SK-N-SH (cell line): ENCODE results near the gene MT1E. TPM values are rescaled to one million over a fixed set of nuclear protein-coding genes. Genes with fewer than 3 reads are reported as not detected.

Experiments used
- CTCF ChIA-PET: fragments of 300-600, 350-600 bp; formaldehyde crosslinking; extraction: SDS; loops from one replicate; lab custom pipeline; 2021; lab: Yijun Ruan, JAX
- POLR2A ChIA-PET: fragments of 350-600 bp; sonication (Branson Sonifier 250); formaldehyde crosslinking; extraction: SDS; loops from one replicate; lab custom pipeline; 2020; ENCODE audit warnings: antibody characterized with exemption, inconsistent platforms; lab: Yijun Ruan, JAX
- DNase-seq: peaks from one replicate; pipeline ENCODE4 v3.0.0; 2012
- H2AFZ ChIP-seq: fragments of 200-600 bp; sonication (generic); 2 replicates; pipeline ENCODE4 v1.8.1; 2016; ENCODE audit warnings: antibody characterized with exemption, mild to moderate bottlenecking, low read depth
- H3F3A ChIP-seq: fragments of 200-600 bp; sonication (generic); replicated peaks from 2 replicates; pipeline ENCODE3; 2016; ENCODE audit warnings: antibody characterized with exemption, mild to moderate bottlenecking; ENCODE audit not compliant: insufficient read depth
- H3K27ac ChIP-seq, 2 experiments: fragments of 200-500 bp in 1 of 2; fragments of 200-600 bp in 1 of 2; sonication (Bioruptor generic) in 1 of 2; sonication (generic), shearing (Covaris generic) in 1 of 2; 2 replicates each; pipeline versions ENCODE4 v1.5.1 to v1.6.1; 2014 to 2016; ENCODE audit warnings: low read depth in 2 of 2, inconsistent platforms in 1 of 2, low read length in 1 of 2, mild to moderate bottlenecking in 1 of 2, mixed read lengths in 1 of 2
- H3K27me3 ChIP-seq: fragments of 200-600 bp; sonication (generic), shearing (Covaris generic); 2 replicates; pipeline ENCODE4 v1.6.1; 2016; ENCODE audit warnings: mixed run types; ENCODE audit not compliant: insufficient read depth
- H3K36me3 ChIP-seq, 2 experiments: fragments of 200-500 bp in 1 of 2; fragments of 200-600 bp in 1 of 2; sonication (Bioruptor generic) in 1 of 2; sonication (generic) in 1 of 2; replicated peaks in 1 of 2; 2 replicates each; pipeline versions ENCODE3 to v1.5.1; 2014 to 2016; ENCODE audit warnings: low read length in 1 of 2, mild to moderate bottlenecking in 1 of 2; ENCODE audit not compliant: insufficient read depth in 2 of 2, control insufficient read depth in 1 of 2
- H3K4me1 ChIP-seq, 2 experiments: fragments of 200-500 bp in 1 of 2; fragments of 200-600 bp in 1 of 2; sonication (Bioruptor generic) in 1 of 2; sonication (generic), shearing (Covaris generic) in 1 of 2; 2 replicates each; pipeline versions ENCODE4 v1.5.1 to v1.6.1; 2014 to 2016; ENCODE audit warnings: low read depth in 1 of 2, low read length in 1 of 2, mixed run types in 1 of 2; ENCODE audit not compliant: insufficient read depth in 2 of 2, control insufficient read depth in 1 of 2
- H3K4me2 ChIP-seq: fragments of 200-600 bp; sonication (generic), shearing (Covaris generic); 2 replicates; pipeline ENCODE4 v1.6.1; 2017; ENCODE audit warnings: mixed run types
- H3K4me3 ChIP-seq, 2 experiments: fragments of 200-500 bp in 1 of 2; fragments of 200-600 bp in 1 of 2; sonication (Bioruptor generic) in 1 of 2; sonication (generic), shearing (Covaris generic) in 1 of 2; 2 replicates each; pipeline versions ENCODE4 v1.5.1 to v1.8.1; 2014 to 2016; ENCODE audit warnings: low read depth in 2 of 2, inconsistent platforms in 1 of 2, low read length in 1 of 2, mild to moderate bottlenecking in 1 of 2, mixed read lengths in 1 of 2, moderate library complexity in 1 of 2
- H3K79me2 ChIP-seq: fragments of 200-600 bp; sonication (generic); 2 replicates; pipeline ENCODE4 v1.8.1; 2017; ENCODE audit warnings: mild to moderate bottlenecking; ENCODE audit not compliant: insufficient read depth
- H3K9ac ChIP-seq: fragments of 200-600 bp; sonication (generic); 2 replicates; pipeline ENCODE4 v1.6.1; 2017; ENCODE audit warnings: mixed run types
- H3K9me2 ChIP-seq: fragments of 200-600 bp; sonication (generic); 2 replicates; pipeline ENCODE4 v1.6.1; 2017; ENCODE audit warnings: mixed run types
- H3K9me3 ChIP-seq: fragments of 200-600 bp; sonication (generic); 2 replicates; pipeline ENCODE4 v1.6.1; 2017; ENCODE audit warnings: mixed run types, mild to moderate bottlenecking, moderate library complexity
- H4K20me1 ChIP-seq: fragments of 200-600 bp; sonication (generic); 2 replicates; pipeline ENCODE4 v1.6.1; 2017; ENCODE audit warnings: mild to moderate bottlenecking, mixed run types; ENCODE audit not compliant: insufficient read depth
- CHD2 ChIP-seq: fragments of 150-350 bp; IDR thresholded peaks from 2 replicates; pipeline ENCODE4 v1.6.1; 2018; ENCODE audit warnings: low read length; ENCODE audit not compliant: partially characterized antibody
- ELF1 ChIP-seq: IDR thresholded peaks from 2 replicates; pipeline ENCODE4 v1.4.0; 2012
- EP300 ChIP-seq, 2 experiments: IDR thresholded peaks; 2 replicates each; pipeline versions ENCODE4 v1.4.0 to v1.6.1; 2012; ENCODE audit warnings: borderline replicate concordance in 1 of 2, low read depth in 1 of 2, low read length in 1 of 2
- FOSL2 ChIP-seq: IDR thresholded peaks from 2 replicates; pipeline ENCODE4 v1.4.0; 2012; ENCODE audit warnings: low read depth, mild to moderate bottlenecking, moderate library complexity, borderline replicate concordance
- GABPA ChIP-seq: IDR thresholded peaks from 2 replicates; pipeline ENCODE4 v1.4.0; 2012; ENCODE audit warnings: low read depth, mild to moderate bottlenecking
- GATA2 ChIP-seq: sonication (generic); formaldehyde crosslinking; IDR thresholded peaks from 2 replicates; pipeline ENCODE4 v1.5.0; 2020; ENCODE audit warnings: mild to moderate bottlenecking, missing genetic modification reagents
- JUND ChIP-seq: IDR thresholded peaks from 2 replicates; pipeline ENCODE4 v1.4.0; 2012
- MEF2A ChIP-seq: IDR thresholded peaks from 2 replicates; pipeline ENCODE4 v1.4.0; 2012; ENCODE audit warnings: low read depth, borderline replicate concordance
- MXI1 ChIP-seq: IDR thresholded peaks from 2 replicates; pipeline ENCODE4 v1.6.1; 2012; ENCODE audit warnings: mild to moderate bottlenecking, low read depth, low read length, improper control_type of control experiment
- NRF1 ChIP-seq: IDR thresholded peaks from 2 replicates; pipeline ENCODE4 v1.6.1; 2012; ENCODE audit warnings: low read depth, mild to moderate bottlenecking, low read length
- POLR2AphosphoS5 ChIP-seq: IDR thresholded peaks from 2 replicates; pipeline ENCODE4 v1.6.1; 2012; ENCODE audit warnings: low read depth, low read length
- RAD21 ChIP-seq: IDR thresholded peaks from 2 replicates; pipeline ENCODE4 v1.6.1; 2012; ENCODE audit warnings: mild to moderate bottlenecking, low read length
- RCOR1 ChIP-seq: fragments of 150-350 bp; IDR thresholded peaks from 2 replicates; pipeline ENCODE4 v1.6.1; 2017; ENCODE audit warnings: antibody characterized with exemption, low read length
- RFX5 ChIP-seq: IDR thresholded peaks from 2 replicates; pipeline ENCODE4 v1.6.1; 2012; ENCODE audit warnings: mild to moderate bottlenecking, improper control_type of control experiment, low read length
- RXRA ChIP-seq: IDR thresholded peaks from 2 replicates; pipeline ENCODE4 v1.4.0; 2012; ENCODE audit warnings: low read depth, mild to moderate bottlenecking, borderline replicate concordance
- SIN3A ChIP-seq: IDR thresholded peaks from 2 replicates; pipeline ENCODE4 v1.6.1; 2012; ENCODE audit warnings: low read depth, mild to moderate bottlenecking, low read length, moderate library complexity, borderline replicate concordance
- SMC3 ChIP-seq: IDR thresholded peaks from 2 replicates; pipeline ENCODE4 v1.6.1; 2012; ENCODE audit warnings: low read depth, low read length, improper control_type of control experiment
- TAF1 ChIP-seq: IDR thresholded peaks from 2 replicates; pipeline ENCODE4 v1.6.1; 2012; ENCODE audit warnings: low read depth, mild to moderate bottlenecking, low read length, moderate library complexity, borderline replicate concordance
- TCF12 ChIP-seq: IDR thresholded peaks from 2 replicates; pipeline ENCODE4 v1.4.0; 2012
- WGBS: methylation state at CpG from one replicate; pipeline ENCODE4 v1.1.6; 2017; ENCODE audit warnings: low lambda C conversion rate; 5-methylcytosine and 5-hydroxymethylcytosine counted together
- polyA plus RNA-seq, 3 experiments: library from polyadenylated mRNA; depleted of rRNA; stranded (reverse); fragments of >200 nt; gene quantifications; 2 replicates each; pipeline ENCODE4 v1.2.3, GENCODE V29; 2012
- TF ChIP-seq, protein P1 (sequence below): fragments of 200-600 bp; sonication (generic); IDR thresholded peaks from 2 replicates; pipeline ENCODE4 v1.6.1; 2017; ENCODE audit warnings: antibody characterized with exemption, mild to moderate bottlenecking, moderate library complexity
- TF ChIP-seq, protein P2 (sequence below): IDR thresholded peaks from 2 replicates; pipeline ENCODE4 v1.6.1; 2012; ENCODE audit warnings: mild to moderate bottlenecking, low read depth, low read length, moderate library complexity
- TF ChIP-seq, protein P3 (sequence below): fragments of 150-350 bp; IDR thresholded peaks from 2 replicates; pipeline ENCODE4 v1.6.1; 2016; ENCODE audit warnings: mild to moderate bottlenecking, low read depth, low read length
- TF ChIP-seq, protein P4 (sequence below): IDR thresholded peaks from 2 replicates; pipeline ENCODE4 v1.4.0; 2012; ENCODE audit warnings: low read depth, borderline replicate concordance
- TF ChIP-seq, protein P5 (sequence below): IDR thresholded peaks from 2 replicates; pipeline ENCODE4 v1.4.0; 2012; ENCODE audit warnings: low read depth

The MT1E gene
- polyA plus RNA-seq, 1 of the 3 experiments (the other 2 are of a cell fraction): 205 TPM

DNA sequence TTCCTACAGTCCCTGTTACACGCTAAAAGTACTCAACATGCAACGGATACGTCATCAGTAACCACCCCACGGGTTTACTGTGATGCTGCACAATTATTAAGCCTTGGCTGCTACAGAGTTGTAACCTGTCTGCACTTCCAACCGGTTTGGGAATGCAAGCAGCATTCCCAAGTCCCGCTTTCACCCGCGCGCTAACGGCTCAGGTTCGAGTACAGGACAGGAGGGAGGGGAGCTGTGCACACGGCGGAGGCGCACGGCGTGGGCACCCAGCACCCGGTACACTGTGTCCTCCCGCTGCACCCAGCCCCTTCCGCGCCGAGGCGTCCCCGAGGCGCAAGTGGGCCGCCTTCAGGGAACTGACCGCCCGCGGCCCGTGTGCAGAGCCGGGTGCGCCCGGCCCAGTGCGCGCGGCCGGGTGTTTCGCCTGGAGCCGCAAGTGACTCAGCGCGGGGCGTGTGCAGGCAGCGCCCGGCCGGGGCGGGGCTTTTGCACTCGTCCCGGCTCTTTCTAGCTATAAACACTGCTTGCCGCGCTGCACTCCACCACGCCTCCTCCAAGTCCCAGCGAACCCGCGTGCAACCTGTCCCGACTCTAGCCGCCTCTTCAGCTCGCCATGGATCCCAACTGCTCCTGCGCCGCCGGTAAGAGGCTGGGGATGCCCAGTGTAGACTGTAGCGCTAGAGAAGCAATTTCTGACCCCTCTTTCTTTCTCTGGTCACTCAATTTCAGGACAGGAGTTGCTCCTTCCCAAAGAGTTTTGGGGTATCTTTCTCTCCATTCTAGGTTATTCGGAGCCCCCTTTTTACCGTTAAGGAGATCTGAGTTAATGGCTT is 17.3 kb upstream of the MT1E start, which contains the start of gene MT2A:
Gene MT2A, plus strand, starts transcription at position 542 of the 833 bp plus-strand sequence. Its CDS starts 72 bp downstream, at position 614.
- DNase-seq: peak; percentile 95
- Histone ChIP-seq H3K9me2 (no peaks in the 10 kb centered on the region), H3K27ac (peak within 1 kb of the TSS; percentile 86 to 96), H3K36me3 (no peaks in the 10 kb centered on the region), H2AFZ (peak within 1 kb of the TSS; percentile 43; the same call in 1 of the 2 replicates), H3K9me3 (no peaks in the 10 kb centered on the region), H3K79me2 (peaks cover 30% of the 10 kb centered on the region), H3F3A (peaks cover 61% of the 10 kb centered on the region), H3K27me3 (no peaks in the 10 kb centered on the region), H3K4me2 (peak within 1 kb of the TSS; percentile 88), H3K4me3 (peak within 1 kb of the TSS; percentile 72 to 94), H3K9ac (peak within 1 kb of the TSS; percentile 90), H3K4me1 (peaks cover 35 to 46% of the 10 kb centered on the region in 2 experiments; a peak in 3 of 4 replicates), H4K20me1 (no peaks in the 10 kb centered on the region; the same call in 1 of the 2 replicates)
- CTCF ChIA-PET: interaction anchor here (0.6 to 8.2 kb wide), 4 partner anchors 8 to 181 kb away, joined by 3 to 138 read pairs (median 6); no protein-coding TSS in a partner anchor
- WGBS: 27% methylated on average over 28 of the region's 62 CpGs
- POLR2A ChIA-PET: no interaction called here
- TF ChIP-seq RAD21 (no peak), RCOR1 (peak; percentile 66), GATA2 (no peak), SIN3A (peak; percentile 97; the same call in 1 of the 2 replicates), POLR2AphosphoS5 (peak; percentile 98), TCF12 (peak; percentile 40; the same call in 1 of the 2 replicates), RXRA (no peak), TAF1 (peak; percentile 80; the same call in 1 of the 2 replicates), MXI1 (peak; percentile 97), GABPA (no peak), SMC3 (no peak), MEF2A (no peak), NRF1 (no peak; the same call in 1 of the 2 replicates), JUND (peak; percentile 60; the same call in 1 of the 2 replicates), ELF1 (0 out of 2 replicates have a peak, but pooled peaks have one; percentile 4), EP300 (IDR thresholded peaks at IDR 0.05; ENCODE audit: borderline replicate concordance in 1 of 2, low read depth in 1 of 2, low read length in 1 of 2) (no peak; a peak in 1 of 4 replicates), RFX5 (no peak), FOSL2 (peak; percentile 74; the same call in 1 of the 2 replicates), CHD2 (no peak)
- TF ChIP-seq, protein P1, sequence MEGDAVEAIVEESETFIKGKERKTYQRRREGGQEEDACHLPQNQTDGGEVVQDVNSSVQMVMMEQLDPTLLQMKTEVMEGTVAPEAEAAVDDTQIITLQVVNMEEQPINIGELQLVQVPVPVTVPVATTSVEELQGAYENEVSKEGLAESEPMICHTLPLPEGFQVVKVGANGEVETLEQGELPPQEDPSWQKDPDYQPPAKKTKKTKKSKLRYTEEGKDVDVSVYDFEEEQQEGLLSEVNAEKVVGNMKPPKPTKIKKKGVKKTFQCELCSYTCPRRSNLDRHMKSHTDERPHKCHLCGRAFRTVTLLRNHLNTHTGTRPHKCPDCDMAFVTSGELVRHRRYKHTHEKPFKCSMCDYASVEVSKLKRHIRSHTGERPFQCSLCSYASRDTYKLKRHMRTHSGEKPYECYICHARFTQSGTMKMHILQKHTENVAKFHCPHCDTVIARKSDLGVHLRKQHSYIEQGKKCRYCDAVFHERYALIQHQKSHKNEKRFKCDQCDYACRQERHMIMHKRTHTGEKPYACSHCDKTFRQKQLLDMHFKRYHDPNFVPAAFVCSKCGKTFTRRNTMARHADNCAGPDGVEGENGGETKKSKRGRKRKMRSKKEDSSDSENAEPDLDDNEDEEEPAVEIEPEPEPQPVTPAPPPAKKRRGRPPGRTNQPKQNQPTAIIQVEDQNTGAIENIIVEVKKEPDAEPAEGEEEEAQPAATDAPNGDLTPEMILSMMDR: no peak
- TF ChIP-seq, protein P2, sequence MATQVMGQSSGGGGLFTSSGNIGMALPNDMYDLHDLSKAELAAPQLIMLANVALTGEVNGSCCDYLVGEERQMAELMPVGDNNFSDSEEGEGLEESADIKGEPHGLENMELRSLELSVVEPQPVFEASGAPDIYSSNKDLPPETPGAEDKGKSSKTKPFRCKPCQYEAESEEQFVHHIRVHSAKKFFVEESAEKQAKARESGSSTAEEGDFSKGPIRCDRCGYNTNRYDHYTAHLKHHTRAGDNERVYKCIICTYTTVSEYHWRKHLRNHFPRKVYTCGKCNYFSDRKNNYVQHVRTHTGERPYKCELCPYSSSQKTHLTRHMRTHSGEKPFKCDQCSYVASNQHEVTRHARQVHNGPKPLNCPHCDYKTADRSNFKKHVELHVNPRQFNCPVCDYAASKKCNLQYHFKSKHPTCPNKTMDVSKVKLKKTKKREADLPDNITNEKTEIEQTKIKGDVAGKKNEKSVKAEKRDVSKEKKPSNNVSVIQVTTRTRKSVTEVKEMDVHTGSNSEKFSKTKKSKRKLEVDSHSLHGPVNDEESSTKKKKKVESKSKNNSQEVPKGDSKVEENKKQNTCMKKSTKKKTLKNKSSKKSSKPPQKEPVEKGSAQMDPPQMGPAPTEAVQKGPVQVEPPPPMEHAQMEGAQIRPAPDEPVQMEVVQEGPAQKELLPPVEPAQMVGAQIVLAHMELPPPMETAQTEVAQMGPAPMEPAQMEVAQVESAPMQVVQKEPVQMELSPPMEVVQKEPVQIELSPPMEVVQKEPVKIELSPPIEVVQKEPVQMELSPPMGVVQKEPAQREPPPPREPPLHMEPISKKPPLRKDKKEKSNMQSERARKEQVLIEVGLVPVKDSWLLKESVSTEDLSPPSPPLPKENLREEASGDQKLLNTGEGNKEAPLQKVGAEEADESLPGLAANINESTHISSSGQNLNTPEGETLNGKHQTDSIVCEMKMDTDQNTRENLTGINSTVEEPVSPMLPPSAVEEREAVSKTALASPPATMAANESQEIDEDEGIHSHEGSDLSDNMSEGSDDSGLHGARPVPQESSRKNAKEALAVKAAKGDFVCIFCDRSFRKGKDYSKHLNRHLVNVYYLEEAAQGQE: peak; percentile 2; the same call in 1 of the 2 replicates
- TF ChIP-seq, protein P3, sequence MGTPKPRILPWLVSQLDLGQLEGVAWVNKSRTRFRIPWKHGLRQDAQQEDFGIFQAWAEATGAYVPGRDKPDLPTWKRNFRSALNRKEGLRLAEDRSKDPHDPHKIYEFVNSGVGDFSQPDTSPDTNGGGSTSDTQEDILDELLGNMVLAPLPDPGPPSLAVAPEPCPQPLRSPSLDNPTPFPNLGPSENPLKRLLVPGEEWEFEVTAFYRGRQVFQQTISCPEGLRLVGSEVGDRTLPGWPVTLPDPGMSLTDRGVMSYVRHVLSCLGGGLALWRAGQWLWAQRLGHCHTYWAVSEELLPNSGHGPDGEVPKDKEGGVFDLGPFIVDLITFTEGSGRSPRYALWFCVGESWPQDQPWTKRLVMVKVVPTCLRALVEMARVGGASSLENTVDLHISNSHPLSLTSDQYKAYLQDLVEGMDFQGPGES: no peak
- TF ChIP-seq, protein P4, sequence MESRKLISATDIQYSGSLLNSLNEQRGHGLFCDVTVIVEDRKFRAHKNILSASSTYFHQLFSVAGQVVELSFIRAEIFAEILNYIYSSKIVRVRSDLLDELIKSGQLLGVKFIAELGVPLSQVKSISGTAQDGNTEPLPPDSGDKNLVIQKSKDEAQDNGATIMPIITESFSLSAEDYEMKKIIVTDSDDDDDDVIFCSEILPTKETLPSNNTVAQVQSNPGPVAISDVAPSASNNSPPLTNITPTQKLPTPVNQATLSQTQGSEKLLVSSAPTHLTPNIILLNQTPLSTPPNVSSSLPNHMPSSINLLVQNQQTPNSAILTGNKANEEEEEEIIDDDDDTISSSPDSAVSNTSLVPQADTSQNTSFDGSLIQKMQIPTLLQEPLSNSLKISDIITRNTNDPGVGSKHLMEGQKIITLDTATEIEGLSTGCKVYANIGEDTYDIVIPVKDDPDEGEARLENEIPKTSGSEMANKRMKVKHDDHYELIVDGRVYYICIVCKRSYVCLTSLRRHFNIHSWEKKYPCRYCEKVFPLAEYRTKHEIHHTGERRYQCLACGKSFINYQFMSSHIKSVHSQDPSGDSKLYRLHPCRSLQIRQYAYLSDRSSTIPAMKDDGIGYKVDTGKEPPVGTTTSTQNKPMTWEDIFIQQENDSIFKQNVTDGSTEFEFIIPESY: no peak
- TF ChIP-seq, protein P5, sequence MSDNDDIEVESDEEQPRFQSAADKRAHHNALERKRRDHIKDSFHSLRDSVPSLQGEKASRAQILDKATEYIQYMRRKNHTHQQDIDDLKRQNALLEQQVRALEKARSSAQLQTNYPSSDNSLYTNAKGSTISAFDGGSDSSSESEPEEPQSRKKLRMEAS: peak; percentile 87
